Upper lobe of left lung (tissue), 6 donors: Measurements from ENCODE around the gene SAP30. TPM values are rescaled to one million over a fixed set of nuclear protein-coding genes. Genes with fewer than 3 reads are reported as not detected.

Experiments used
- ATAC-seq, 2 donors: fragments of 200-7000 bp; cut with Tn5 transposase; one replicate each; pipeline ENCODE4 v1.9.1; 2022; ENCODE audit warnings: mild to moderate bottlenecking in 2 of 2, moderate library complexity in 2 of 2; ENCODE audit not compliant: low FRiP score in 2 of 2
- DNase-seq, 2 donors: peaks; one replicate each; pipeline ENCODE4 v3.0.0-alpha.2; 2019 to 2020
- H3K27ac ChIP-seq, 4 donors: fragments of 200-600 bp; sonication (generic); one replicate each; pipeline ENCODE4 v1.5.1; 2016 to 2019
- H3K27me3 ChIP-seq, 4 donors: fragments of 200-600 bp; sonication (generic); one replicate each; pipeline ENCODE4 v1.5.1; 2017 to 2019
- H3K36me3 ChIP-seq, 4 donors: fragments of 200-600 bp; sonication (generic); one replicate each; pipeline ENCODE4 v1.5.1; 2016 to 2019
- H3K4me1 ChIP-seq, 4 donors: fragments of 200-600 bp; sonication (generic); one replicate each; pipeline ENCODE4 v1.5.1; 2018 to 2019
- H3K4me3 ChIP-seq, 4 donors: fragments of 200-600 bp; sonication (generic); one replicate each; pipeline ENCODE4 v1.5.1; 2017 to 2019; ENCODE audit warnings: mild to moderate bottlenecking in 2 of 4, moderate library complexity in 1 of 4
- H3K9me3 ChIP-seq, 4 donors: fragments of 200-600 bp; sonication (generic); one replicate each; pipeline ENCODE4 v1.5.1; 2018 to 2019
- CTCF ChIP-seq, 6 experiments: fragments of 450-650 bp in 4 of 6; fragments of 200-600 bp in 2 of 6; sonication (generic) in 2 of 6; IDR thresholded peaks; one replicate each; pipeline ENCODE4 v1.5.1; 2016 to 2019; ENCODE audit warnings: antibody characterized with exemption in 6 of 6
- EP300 ChIP-seq, 4 donors: sonication (generic); formaldehyde crosslinking; IDR thresholded peaks; one replicate each; pipeline ENCODE4 v1.5.1; 2017; ENCODE audit warnings: antibody characterized with exemption in 4 of 4, control low read depth in 2 of 4
- POLR2A ChIP-seq, 4 donors: fragments of 450-650 bp; IDR thresholded peaks; one replicate each; pipeline ENCODE4 v1.5.1; 2016 to 2017; ENCODE audit warnings: antibody characterized with exemption in 4 of 4, mild to moderate bottlenecking in 2 of 4
- POLR2AphosphoS5 ChIP-seq, 2 donors: sonication (generic); formaldehyde crosslinking; IDR thresholded peaks; one replicate each; pipeline ENCODE4 v1.5.1; 2017; ENCODE audit warnings: antibody characterized with exemption in 2 of 2
- WGBS, 2 donors: methylation state at CpG; one replicate each; pipeline ENCODE4 v1.1.5; 2017 to 2018; 5-methylcytosine and 5-hydroxymethylcytosine counted together
- total RNA-seq, 6 donors: library from RNA; depleted of rRNA in 4 of 6; stranded (reverse); fragments of >200 nt in 4 of 6; gene quantifications; one replicate each; pipeline versions ENCODE4 v1.1.0 to v1.2.1, GENCODE V29; 2016 to 2021
- donor health status: DM: no; HTN: no; CAD: no; lungs with moderate emphysema.
- donor health status: DM: no; HTN: yes; CAD: no; lungs with severe emphysema.

SAP30 gene
- total RNA-seq, 6 donors from 2014 or later = 15.0 to 39.8 (median 18.8) TPM

- ATAC-seq = no peak
Observed at GRCh38 chr4:173398220-173398619, 27.5 kb downstream of the SAP30 start.

GRCh38 chr4:173398779-173399415, 28.1 kb downstream of the SAP30 start, which contains the start of gene SCRG1:
TSS of gene SCRG1 (minus strand) at chr4:173399116. CDS start at chr4:173391414, 7,702 bp downstream.
- no peak within 1 kb of the TSS for H3K4me3 ChIP-seq
- H3K4me1 ChIP-seq = no peaks in the 10 kb centered on the region
- TF ChIP-seq POLR2AphosphoS5 (IDR thresholded peaks at IDR 0.05) = no peak
- no peak for TF ChIP-seq POLR2A (IDR thresholded peaks at IDR 0.05)
- TF ChIP-seq EP300 (IDR thresholded peaks at IDR 0.05) = no peak
- TF ChIP-seq CTCF (IDR thresholded peaks at IDR 0.05) = no peak
- no peaks in the 10 kb centered on the region for H3K27me3 ChIP-seq
- 62 to 77% methylated on average over 4 of the region's 4 CpGs for WGBS, 2 donors
- H3K36me3 ChIP-seq = peaks cover 0 to 3% (median 0%) of the 10 kb centered on the region in 4 donors
- ATAC-seq = peak in 1 of 2 donors; percentile 39
- no peak for DNase-seq
- H3K9me3 ChIP-seq = no peaks in the 10 kb centered on the region
- H3K27ac ChIP-seq = no peak within 1 kb of the TSS

More at GRCh38 chr4:173398220-173398619, 27.5 kb downstream of the SAP30 start:
- TF ChIP-seq POLR2AphosphoS5 (IDR thresholded peaks at IDR 0.05) (no peak), EP300 (IDR thresholded peaks at IDR 0.05) (no peak), CTCF (IDR thresholded peaks at IDR 0.05) (no peak), POLR2A (IDR thresholded peaks at IDR 0.05) (no peak)
- Histone ChIP-seq H3K27ac (no peak overlapping the region), H3K27me3 (no peaks in the 10 kb centered on the region), H3K9me3 (no peaks in the 10 kb centered on the region), H3K4me3 (no peak overlapping the region), H3K4me1 (no peaks in the 10 kb centered on the region), H3K36me3 (peaks cover 0 to 2% (median 0%) of the 10 kb centered on the region in 4 donors)
- DNase-seq = no peak

GRCh38 chr4:173401063-173401462, 30.3 kb downstream of the SAP30 start:
- H3K36me3 ChIP-seq = peaks cover 0 to 3% (median 0%) of the 10 kb centered on the region in 4 donors
- TF ChIP-seq POLR2AphosphoS5 (IDR thresholded peaks at IDR 0.05) (no peak), EP300 (IDR thresholded peaks at IDR 0.05) (no peak), POLR2A (IDR thresholded peaks at IDR 0.05) (no peak), CTCF (IDR thresholded peaks at IDR 0.05) (no peak)
- no peaks in the 10 kb centered on the region for H3K27me3 ChIP-seq
- DNase-seq (no peak), ATAC-seq (no peak)
- H3K27ac ChIP-seq = no peak overlapping the region
- H3K9me3 ChIP-seq = no peaks in the 10 kb centered on the region
- no peaks in the 10 kb centered on the region for H3K4me1 ChIP-seq
- H3K4me3 ChIP-seq = no peak overlapping the region
- WGBS, 2 donors = 95 to 96% methylated on average over 4 of the region's 4 CpGs

GRCh38 chr4:173403051-173403450, 32.3 kb downstream of the SAP30 start:
- DNase-seq (no peak), ATAC-seq (no peak)
- WGBS, 2 donors = 89 to 93% methylated on average over 2 of the region's 2 CpGs
- H3K9me3 ChIP-seq = no peaks in the 10 kb centered on the region
- H3K4me1 ChIP-seq = no peaks in the 10 kb centered on the region
- TF ChIP-seq CTCF (IDR thresholded peaks at IDR 0.05) (no peak), EP300 (IDR thresholded peaks at IDR 0.05) (no peak), POLR2A (IDR thresholded peaks at IDR 0.05) (no peak), POLR2AphosphoS5 (IDR thresholded peaks at IDR 0.05) (no peak)
- no peak overlapping the region for H3K4me3 ChIP-seq
- H3K36me3 ChIP-seq = peaks cover 0 to 3% (median 0%) of the 10 kb centered on the region in 4 donors
- H3K27me3 ChIP-seq = no peaks in the 10 kb centered on the region
- no peak overlapping the region for H3K27ac ChIP-seq
